Transverse colon (tissue), 4 donors: Measurements from ENCODE around the gene GPR65. TPM values are rescaled to one million over a fixed set of nuclear protein-coding genes. Genes with fewer than 3 reads are reported as not detected.

ENCODE experiments used
- DNase-seq: peaks from one replicate; pipeline ENCODE4 v3.0.0-alpha.2; 2019
- H3K27ac ChIP-seq, 4 donors: fragments of 200-600 bp; sonication (generic); 2 replicates each; pipeline ENCODE4 v1.5.1; 2016 to 2018; ENCODE audit warnings: inconsistent platforms in 4 of 4
- H3K27me3 ChIP-seq: fragments of 200-600 bp; sonication (generic); 2 replicates; pipeline ENCODE4 v1.5.1; 2017; ENCODE audit warnings: inconsistent platforms
- H3K36me3 ChIP-seq, 4 donors: fragments of 200-600 bp; sonication (generic); 2 replicates each; pipeline ENCODE4 v1.5.1; 2017 to 2019; ENCODE audit warnings: inconsistent platforms in 4 of 4
- H3K4me1 ChIP-seq, 4 donors: fragments of 200-600 bp; sonication (generic); 2 replicates each; pipeline ENCODE4 v1.5.1; 2017 to 2020; ENCODE audit warnings: inconsistent platforms in 4 of 4
- H3K4me3 ChIP-seq, 4 donors: fragments of 200-600 bp; sonication (generic); 1 replicate in 1 of 4; 2 replicates in 3 of 4; pipeline versions ENCODE4 v1.5.1 to v1.6.1; 2017 to 2019; ENCODE audit warnings: inconsistent platforms in 4 of 4
- H3K9me3 ChIP-seq, 2 donors: fragments of 200-600 bp; sonication (generic); 2 replicates each; pipeline ENCODE4 v1.5.1; 2017 to 2019; ENCODE audit warnings: inconsistent platforms in 2 of 2
- EP300 ChIP-seq: sonication (generic); formaldehyde crosslinking; IDR thresholded peaks from one replicate; pipeline ENCODE4 v1.6.1; 2017; ENCODE audit warnings: antibody characterized with exemption, low read depth
- POLR2A ChIP-seq: fragments of 450-650 bp; IDR thresholded peaks from one replicate; pipeline ENCODE4 v1.6.1; 2016; ENCODE audit warnings: antibody characterized with exemption, mild to moderate bottlenecking, moderate library complexity
- POLR2AphosphoS5 ChIP-seq, 3 donors: sonication (generic); formaldehyde crosslinking; IDR thresholded peaks; one replicate each; pipeline ENCODE4 v1.6.1; 2016; ENCODE audit warnings: antibody characterized with exemption in 3 of 3
- WGBS, 2 donors: methylation state at CpG; one replicate each; pipeline ENCODE4 v1.1.5; 2018; ENCODE audit warnings: low coverage in 1 of 2; 5-methylcytosine and 5-hydroxymethylcytosine counted together
- in situ Hi-C, 4 donors: fragments of 200-750 bp; cut with MboI; loops; one replicate each; pipeline versions ENCODE4 v1.15.0 to v1.15.1; 2017; ENCODE audit warnings: low sequenced_read_pairs in 3 of 4, low pct_ligation_motif_present in 1 of 4, low pct_unique_long_range_greater_than_20kb in 1 of 4
- intact Hi-C: fragments of 100-400 bp; cut with DNase I; formaldehyde crosslinking; loops from one replicate; pipeline ENCODE4 v1.15.1; 2023; ENCODE audit warnings: low total_unique reads
- total RNA-seq, 4 donors: library from RNA; depleted of rRNA; stranded (reverse); fragments of >200 nt; gene quantifications; one replicate each; pipeline ENCODE4 v1.1.0, GENCODE V29; 2016
- TF ChIP-seq, protein P1 (sequence below), 5 experiments: fragments of 200-600 bp in 3 of 5; fragments of 450-650 bp in 2 of 5; sonication (generic) in 3 of 5; IDR thresholded peaks; 1 replicate in 2 of 5; 2 replicates in 3 of 5; pipeline ENCODE4 v1.5.1; 2016 to 2017; ENCODE audit warnings: antibody characterized with exemption in 5 of 5, inconsistent platforms in 3 of 5, mild to moderate bottlenecking in 2 of 5, moderate library complexity in 1 of 5

The GPR65 gene
- total RNA-seq, 4 donors from 2014 or later: 0.68 to 1.6 TPM; not detected in 2

DNA sequence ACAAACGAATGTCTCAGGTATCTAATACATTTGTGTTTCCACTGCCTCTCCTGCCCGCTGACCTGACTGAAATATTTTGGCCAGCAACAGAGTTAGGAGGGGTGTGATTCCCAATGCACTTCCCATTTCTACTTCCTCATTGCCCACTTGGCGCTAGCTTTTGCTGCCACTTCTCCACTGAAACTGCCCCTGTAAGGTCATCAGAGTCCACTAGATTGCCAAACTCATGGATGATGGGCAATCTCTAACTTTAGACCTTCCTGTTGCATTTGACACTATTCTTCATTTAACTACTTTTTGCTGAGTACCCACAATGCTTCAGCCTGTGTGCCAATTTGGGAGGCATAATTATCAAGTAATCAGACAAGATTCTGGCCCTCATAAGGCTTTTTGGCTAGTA lies 40.8 kb downstream of the GPR65 start:
- Histone ChIP-seq H3K4me1 (no peaks in the 10 kb centered on the region), H3K27ac (no peak overlapping the region), H3K27me3 (no peaks in the 10 kb centered on the region), H3K9me3 (no peaks in the 10 kb centered on the region), H3K4me3 (no peak overlapping the region), H3K36me3 (no peaks in the 10 kb centered on the region)
- peak; percentile 10 for DNase-seq
- intact Hi-C loops: no loop called here
- TF ChIP-seq POLR2AphosphoS5 (IDR thresholded peaks at IDR 0.05): no peak
- TF ChIP-seq EP300: no peak
- no peak for TF ChIP-seq POLR2A
- TF ChIP-seq, protein P1, sequence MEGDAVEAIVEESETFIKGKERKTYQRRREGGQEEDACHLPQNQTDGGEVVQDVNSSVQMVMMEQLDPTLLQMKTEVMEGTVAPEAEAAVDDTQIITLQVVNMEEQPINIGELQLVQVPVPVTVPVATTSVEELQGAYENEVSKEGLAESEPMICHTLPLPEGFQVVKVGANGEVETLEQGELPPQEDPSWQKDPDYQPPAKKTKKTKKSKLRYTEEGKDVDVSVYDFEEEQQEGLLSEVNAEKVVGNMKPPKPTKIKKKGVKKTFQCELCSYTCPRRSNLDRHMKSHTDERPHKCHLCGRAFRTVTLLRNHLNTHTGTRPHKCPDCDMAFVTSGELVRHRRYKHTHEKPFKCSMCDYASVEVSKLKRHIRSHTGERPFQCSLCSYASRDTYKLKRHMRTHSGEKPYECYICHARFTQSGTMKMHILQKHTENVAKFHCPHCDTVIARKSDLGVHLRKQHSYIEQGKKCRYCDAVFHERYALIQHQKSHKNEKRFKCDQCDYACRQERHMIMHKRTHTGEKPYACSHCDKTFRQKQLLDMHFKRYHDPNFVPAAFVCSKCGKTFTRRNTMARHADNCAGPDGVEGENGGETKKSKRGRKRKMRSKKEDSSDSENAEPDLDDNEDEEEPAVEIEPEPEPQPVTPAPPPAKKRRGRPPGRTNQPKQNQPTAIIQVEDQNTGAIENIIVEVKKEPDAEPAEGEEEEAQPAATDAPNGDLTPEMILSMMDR (IDR thresholded peaks at IDR 0.05): no peak
- in situ Hi-C loops: no loop called here
- WGBS, 2 donors: 44 to 81% methylated on average over 3 of the region's 3 CpGs

GRCh38 chr14:88048351-88048750 lies 43.4 kb downstream of the GPR65 start:
- no peaks in the 10 kb centered on the region for H3K9me3 ChIP-seq
- DNase-seq: no peak
- H3K36me3 ChIP-seq: no peaks in the 10 kb centered on the region
- no peak overlapping the region for H3K4me3 ChIP-seq
- H3K27me3 ChIP-seq: no peaks in the 10 kb centered on the region
- WGBS, 2 donors: 70 to 100% methylated on average over 1 of the region's 1 CpG
- intact Hi-C loops (no loop called here), in situ Hi-C loops (no loop called here)
- no peaks in the 10 kb centered on the region for H3K4me1 ChIP-seq
- TF ChIP-seq, protein P1 (IDR thresholded peaks at IDR 0.05): no peak
- TF ChIP-seq POLR2A (no peak), EP300 (no peak)
- H3K27ac ChIP-seq: no peak overlapping the region

GRCh38 chr14:88049266-88049665 lies 44.3 kb downstream of the GPR65 start:
- Histone ChIP-seq H3K4me1 (no peaks in the 10 kb centered on the region), H3K27me3 (no peaks in the 10 kb centered on the region), H3K27ac (no peak overlapping the region), H3K9me3 (no peaks in the 10 kb centered on the region), H3K4me3 (no peak overlapping the region), H3K36me3 (no peaks in the 10 kb centered on the region)
- WGBS, 2 donors: 47 to 83% methylated on average over 1 of the region's 1 CpG
- intact Hi-C loops (no loop called here), in situ Hi-C loops (no loop called here)
- DNase-seq: no peak
- TF ChIP-seq POLR2AphosphoS5 (IDR thresholded peaks at IDR 0.05): no peak
- TF ChIP-seq POLR2A: no peak
- TF ChIP-seq, protein P1 (IDR thresholded peaks at IDR 0.05): no peak
- TF ChIP-seq EP300: no peak

DNA sequence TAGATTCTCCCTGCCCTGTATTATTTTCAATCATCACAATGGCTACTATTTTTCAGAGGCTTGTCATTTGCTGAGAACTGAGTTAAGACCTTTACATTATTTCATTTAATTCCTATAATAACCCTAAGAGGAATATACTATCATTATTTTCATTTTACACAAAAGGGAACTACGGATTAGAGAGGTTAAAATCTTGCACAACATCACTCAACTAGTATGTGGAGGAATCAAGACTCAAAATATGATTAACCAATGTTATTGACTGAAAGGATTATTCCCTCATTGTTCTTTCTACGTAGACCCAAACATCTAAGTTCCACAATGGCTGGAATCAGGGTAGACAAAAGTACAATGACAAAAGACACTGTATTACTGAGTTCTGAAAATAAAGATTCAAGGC lies 45.0 kb downstream of the GPR65 start:
- no peak overlapping the region for H3K27ac ChIP-seq
- TF ChIP-seq EP300: no peak
- TF ChIP-seq, protein P1 (IDR thresholded peaks at IDR 0.05): no peak
- TF ChIP-seq POLR2A: no peak
- TF ChIP-seq POLR2AphosphoS5 (IDR thresholded peaks at IDR 0.05): no peak
- no peaks in the 10 kb centered on the region for H3K36me3 ChIP-seq
- no peak for DNase-seq
- intact Hi-C loops: no loop called here
- in situ Hi-C loops: no loop called here
- no peaks in the 10 kb centered on the region for H3K9me3 ChIP-seq
- no peaks in the 10 kb centered on the region for H3K4me1 ChIP-seq
- H3K27me3 ChIP-seq: no peaks in the 10 kb centered on the region
- WGBS, 2 donors: 66 to 73% methylated on average over 2 of the region's 2 CpGs
- no peak overlapping the region for H3K4me3 ChIP-seq
